HepG2 (cell line): ENCODE results near the gene POLR3GL. TPM values are rescaled to one million over a fixed set of nuclear protein-coding genes. Genes with fewer than 3 reads are reported as not detected.

ENCODE experiments used
- BRD4 ChIP-seq: sonication (generic); formaldehyde crosslinking; IDR thresholded peaks from 2 replicates; pipeline ENCODE4 v1.4.0; 2020; ENCODE audit warnings: missing genetic modification reagents
- EEA1 ChIP-seq: sonication (generic); formaldehyde crosslinking; IDR thresholded peaks from 2 replicates; pipeline ENCODE4 v1.5.1; 2020; ENCODE audit warnings: mild to moderate bottlenecking, missing genetic modification reagents, borderline replicate concordance
- ELF4 ChIP-seq: sonication (generic); formaldehyde crosslinking; IDR thresholded peaks from 2 replicates; pipeline ENCODE4 v1.5.0; 2020; ENCODE audit warnings: missing genetic modification reagents, mild to moderate bottlenecking, moderate library complexity, borderline replicate concordance
- ERF ChIP-seq: IDR thresholded peaks from 2 replicates; pipeline ENCODE4 v1.6.1; 2018; ENCODE audit warnings: missing biosample characterization, missing genetic modification reagents
- FOXA3 ChIP-seq: IDR thresholded peaks from 2 replicates; pipeline ENCODE4 v1.6.1; 2016; ENCODE audit warnings: missing genetic modification reagents, missing compliant biosample characterization
- HES4 ChIP-seq: sonication (generic); formaldehyde crosslinking; IDR thresholded peaks from 2 replicates; pipeline ENCODE4 v1.9.0; 2021; ENCODE audit warnings: mild to moderate bottlenecking, missing genetic modification reagents, borderline replicate concordance
- IRF2 ChIP-seq: IDR thresholded peaks from 2 replicates; pipeline ENCODE4 v1.6.1; 2018; ENCODE audit warnings: missing genetic modification reagents, missing compliant biosample characterization
- KLF13 ChIP-seq: sonication (generic); formaldehyde crosslinking; IDR thresholded peaks from 2 replicates; pipeline ENCODE4 v1.4.0; 2020; ENCODE audit warnings: mild to moderate bottlenecking, missing genetic modification reagents
- MED1 ChIP-seq: sonication (generic); formaldehyde crosslinking; IDR thresholded peaks from 2 replicates; pipeline ENCODE4 v1.4.0; 2020; ENCODE audit warnings: missing genetic modification reagents
- NONO ChIP-seq, 2 experiments: fragments of 450-650 bp in 1 of 2; sonication (generic) in 1 of 2; formaldehyde crosslinking in 1 of 2; IDR thresholded peaks in 1 of 2; conservative IDR thresholded peaks in 1 of 2; 2 replicates each; pipeline versions ENCODE4 v1.6.1 to v1.8.0; 2017 to 2022; ENCODE audit warnings: mild to moderate bottlenecking in 1 of 2, missing genetic modification reagents in 1 of 2, moderate library complexity in 1 of 2
- STAT6 ChIP-seq: sonication (generic); formaldehyde crosslinking; IDR thresholded peaks from 2 replicates; pipeline ENCODE4 v1.4.0; 2020; ENCODE audit warnings: missing genetic modification reagents, mild to moderate bottlenecking, borderline replicate concordance
- TEAD2 ChIP-seq: sonication (generic); formaldehyde crosslinking; IDR thresholded peaks from 2 replicates; pipeline ENCODE4 v1.9.0; 2021; ENCODE audit warnings: missing genetic modification reagents
- ZBTB26 ChIP-seq: IDR thresholded peaks from 2 replicates; pipeline ENCODE4 v1.6.1; 2016; ENCODE audit warnings: missing compliant biosample characterization, missing genetic modification reagents, borderline replicate concordance
- ZBTB7A ChIP-seq: sonication (generic); formaldehyde crosslinking; IDR thresholded peaks from 2 replicates; pipeline ENCODE4 v1.8.0; 2022; ENCODE audit warnings: mild to moderate bottlenecking, missing genetic modification reagents
- ZMYM4 ChIP-seq: sonication (generic); formaldehyde crosslinking; IDR thresholded peaks from 2 replicates; pipeline ENCODE4 v1.8.1; 2023; ENCODE audit warnings: mild to moderate bottlenecking, missing genetic modification reagents
- ZNF235 ChIP-seq: sonication (generic); formaldehyde crosslinking; IDR thresholded peaks from 2 replicates; pipeline ENCODE4 v1.8.1; 2023; ENCODE audit warnings: mild to moderate bottlenecking, missing genetic modification reagents, borderline replicate concordance
- ZNF777 ChIP-seq: sonication (generic); formaldehyde crosslinking; IDR thresholded peaks from 2 replicates; pipeline ENCODE4 v1.4.0; 2020; ENCODE audit warnings: missing genetic modification reagents
- ZNF839 ChIP-seq: sonication (generic); formaldehyde crosslinking; IDR thresholded peaks from 2 replicates; pipeline ENCODE4 v1.4.0; 2020; ENCODE audit warnings: missing genetic modification reagents, mild to moderate bottlenecking, borderline replicate concordance
- polyA plus RNA-seq, 8 experiments: library from polyadenylated mRNA; depleted of rRNA in 3 of 8; stranded (reverse) in 7 of 8; unstranded in 1 of 8; fragments of >200 nt; fragmentation: Illumina TruSeq in 4 of 8; extraction: Trizol in 4 of 8; gene quantifications; 2 replicates each; pipeline versions ENCODE4 v1.2.1 to v1.2.3, GENCODE V29; 2011 to 2016; ENCODE audit warnings: low read depth in 4 of 8, missing spikeins in 1 of 8, mixed read lengths in 1 of 8; ENCODE audit not compliant: insufficient read depth in 1 of 8
- total RNA-seq, 5 experiments: library from RNA; depleted of rRNA; stranded (reverse); fragments of >200 nt; fragmentation: Illumina TruSeq; extraction: Trizol; gene quantifications; 2 replicates each; pipeline ENCODE4 v1.2.3, GENCODE V29; 2016; ENCODE audit warnings: low read depth in 1 of 5
- TF ChIP-seq, protein P1 (sequence below): sonication (generic); formaldehyde crosslinking; IDR thresholded peaks from 2 replicates; pipeline ENCODE4 v1.4.0; 2020; ENCODE audit warnings: mild to moderate bottlenecking, missing genetic modification reagents
- TF ChIP-seq, protein P2 (sequence below): sonication (generic); formaldehyde crosslinking; IDR thresholded peaks from 2 replicates; pipeline ENCODE4 v1.8.0; 2022; ENCODE audit warnings: missing genetic modification reagents, low read depth, mild to moderate bottlenecking, borderline replicate concordance
- TF ChIP-seq, protein P3 (sequence below): sonication (generic); formaldehyde crosslinking; IDR thresholded peaks from 2 replicates; pipeline ENCODE4 v1.4.0; 2020; ENCODE audit warnings: missing genetic modification reagents, low read depth, mild to moderate bottlenecking, borderline replicate concordance

POLR3GL gene
- total and polyA plus RNA-seq, 2 of the 13 experiments (the other 11 are each of a cell fraction or from before 2014, with no cell fraction given) = 11.5 to 12.4 TPM

- TF ChIP-seq, protein P1, sequence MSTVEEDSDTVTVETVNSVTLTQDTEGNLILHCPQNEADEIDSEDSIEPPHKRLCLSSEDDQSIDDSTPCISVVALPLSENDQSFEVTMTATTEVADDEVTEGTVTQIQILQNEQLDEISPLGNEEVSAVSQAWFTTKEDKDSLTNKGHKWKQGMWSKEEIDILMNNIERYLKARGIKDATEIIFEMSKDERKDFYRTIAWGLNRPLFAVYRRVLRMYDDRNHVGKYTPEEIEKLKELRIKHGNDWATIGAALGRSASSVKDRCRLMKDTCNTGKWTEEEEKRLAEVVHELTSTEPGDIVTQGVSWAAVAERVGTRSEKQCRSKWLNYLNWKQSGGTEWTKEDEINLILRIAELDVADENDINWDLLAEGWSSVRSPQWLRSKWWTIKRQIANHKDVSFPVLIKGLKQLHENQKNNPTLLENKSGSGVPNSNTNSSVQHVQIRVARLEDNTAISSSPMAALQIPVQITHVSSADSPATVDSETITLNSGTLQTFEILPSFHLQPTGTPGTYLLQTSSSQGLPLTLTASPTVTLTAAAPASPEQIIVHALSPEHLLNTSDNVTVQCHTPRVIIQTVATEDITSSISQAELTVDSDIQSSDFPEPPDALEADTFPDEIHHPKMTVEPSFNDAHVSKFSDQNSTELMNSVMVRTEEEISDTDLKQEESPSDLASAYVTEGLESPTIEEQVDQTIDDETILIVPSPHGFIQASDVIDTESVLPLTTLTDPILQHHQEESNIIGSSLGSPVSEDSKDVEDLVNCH = no peak
- TF ChIP-seq, protein P2, sequence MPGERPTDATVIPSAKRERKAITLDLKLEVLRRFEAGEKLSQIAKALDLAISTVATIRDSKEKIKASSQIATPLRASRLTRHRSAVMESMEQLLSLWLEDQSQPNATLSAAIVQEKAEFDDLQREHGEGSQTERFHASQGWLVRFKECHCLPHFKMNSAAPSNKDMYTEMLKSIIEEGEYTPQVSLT = no peak
- TF ChIP-seq TEAD2 (CRISPR knock-in tag) (no peak), ZNF839 (CRISPR knock-in tag) (no peak), ELF4 (peak; percentile 86), ERF (peak; percentile 56; the same call in 1 of the 2 replicates), HES4 (CRISPR knock-in tag) (no peak), FOXA3 (CRISPR knock-in tag) (no peak; the same call in 1 of the 2 replicates), STAT6 (CRISPR knock-in tag) (no peak; the same call in 1 of the 2 replicates), NONO (IDR thresholded peaks at IDR 0.05) (no peak), NONO (CRISPR knock-in tag; conservative IDR thresholded peaks at IDR 0.05) (peak; percentile 95), ZBTB7A (CRISPR knock-in tag) (no peak), ZBTB26 (CRISPR knock-in tag) (no peak), MED1 (CRISPR knock-in tag) (peak; percentile 28; the same call in 1 of the 2 replicates), IRF2 (CRISPR knock-in tag) (peak; percentile 51), ZNF235 (CRISPR knock-in tag) (0 out of 2 replicates have a peak, but pooled peaks have one; percentile 58), EEA1 (CRISPR knock-in tag) (peak; percentile 90; the same call in 1 of the 2 replicates), BRD4 (peak; percentile 24; the same call in 1 of the 2 replicates), KLF13 (no peak), ZMYM4 (CRISPR knock-in tag) (peak; percentile 87), ZNF777 (CRISPR knock-in tag) (peak; percentile 35; the same call in 1 of the 2 replicates)
- TF ChIP-seq, protein P3, sequence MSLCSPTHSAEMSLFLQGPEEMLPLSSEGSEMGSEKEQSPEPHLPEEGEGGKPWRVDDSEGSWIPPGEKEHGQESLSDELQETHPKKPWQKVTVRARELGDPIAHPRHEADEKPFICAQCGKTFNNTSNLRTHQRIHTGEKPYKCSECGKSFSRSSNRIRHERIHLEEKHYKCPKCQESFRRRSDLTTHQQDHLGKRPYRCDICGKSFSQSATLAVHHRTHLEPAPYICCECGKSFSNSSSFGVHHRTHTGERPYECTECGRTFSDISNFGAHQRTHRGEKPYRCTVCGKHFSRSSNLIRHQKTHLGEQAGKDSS (CRISPR knock-in tag) = no peak
Observed at GRCh38 chr1:145927063-145927886, 37.2 kb upstream of the POLR3GL start, which contains the start of gene RBM8A (continued).
